ENCODE results near the gene GUCY1A2. TPM values are rescaled to one million over a fixed set of nuclear protein-coding genes. Genes with fewer than 3 reads are reported as not detected.
"Not testable (repeated sequence)": the region's sequence is repeated elsewhere in the genome, so short reads cannot be mapped to it uniquely, and the experiment has no call there.

The GUCY1A2 gene
- total RNA-seq, 1 donor from 2014 or later = 1.3 TPM

DNA sequence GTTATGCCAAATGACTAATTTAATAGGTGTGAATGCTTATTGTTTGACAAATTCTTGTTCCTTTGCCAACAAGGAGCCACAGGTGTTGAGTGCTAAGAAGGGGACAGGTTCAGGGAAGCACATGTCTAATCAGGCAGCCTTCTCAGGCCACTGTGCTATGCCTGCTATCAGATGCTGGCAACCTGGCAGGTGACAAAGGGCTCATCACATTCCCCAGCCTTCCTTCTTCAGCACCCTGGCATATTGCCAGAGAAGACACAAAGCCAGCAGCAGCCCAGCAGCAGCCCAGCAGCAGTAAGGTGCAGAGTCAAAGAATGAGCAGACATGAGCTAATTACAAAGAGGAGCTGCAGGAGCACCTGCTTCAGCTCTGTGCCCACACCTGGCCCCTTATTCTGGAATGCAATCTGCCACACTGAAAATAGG is 68.2 kb downstream of the GUCY1A2 start:
- no peak for ATAC-seq
- no peak for DNase-seq (ENCODE audit: low spot score)

GRCh38 chr11:106943089-106943488 is 75.2 kb downstream of the GUCY1A2 start:
- ATAC-seq = no peak

DNA sequence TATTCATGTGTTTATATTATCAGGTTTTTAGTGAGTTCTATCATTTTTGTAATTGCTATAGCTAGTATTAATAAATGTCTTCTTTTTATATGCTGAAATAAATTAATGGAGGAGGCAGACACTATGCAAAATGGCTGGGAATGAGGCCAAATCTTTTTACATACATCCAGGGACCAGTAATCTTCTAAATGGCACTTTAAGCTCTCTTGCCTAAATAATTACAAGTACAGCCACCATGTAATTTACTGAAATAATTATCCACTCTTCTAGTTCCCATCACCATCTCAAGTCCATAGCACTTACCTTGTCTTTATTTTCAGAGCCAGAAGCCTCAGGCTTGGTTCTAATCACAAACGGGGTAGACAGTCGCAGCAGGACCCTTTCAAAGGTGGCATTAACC is 79.1 kb downstream of the GUCY1A2 start:
- DNase-seq (ENCODE audit: low spot score) (no peak), ATAC-seq (no peak)

More at GRCh38 chr11:106943089-106943488, 75.2 kb downstream of the GUCY1A2 start:
- DNase-seq (ENCODE audit: low spot score) = no peak

GRCh38 chr11:106937111-106937510 is 81.2 kb downstream of the GUCY1A2 start:
- no peak for ATAC-seq
- DNase-seq (ENCODE audit: low spot score) = no peak

DNA sequence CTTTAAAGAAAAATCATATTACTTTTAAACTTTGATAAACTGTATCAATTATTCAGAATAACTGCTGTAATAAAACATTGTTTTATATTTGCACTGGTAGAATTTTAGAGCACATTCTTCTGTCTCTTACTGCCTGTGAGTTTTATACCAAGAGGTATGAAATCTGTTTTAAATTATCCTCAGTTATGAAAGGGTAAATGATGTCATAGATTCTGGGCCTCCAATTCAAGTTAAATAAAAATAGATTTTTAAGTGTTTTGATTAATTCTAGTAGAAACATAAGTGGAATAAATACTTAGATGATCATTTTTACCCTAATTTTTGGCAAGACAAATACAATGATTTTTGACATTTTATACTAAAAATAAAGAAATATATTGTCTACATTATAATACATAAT is 93.0 kb downstream of the GUCY1A2 start:
- no peak for DNase-seq (ENCODE audit: low spot score)
- ATAC-seq = no peak

DNA sequence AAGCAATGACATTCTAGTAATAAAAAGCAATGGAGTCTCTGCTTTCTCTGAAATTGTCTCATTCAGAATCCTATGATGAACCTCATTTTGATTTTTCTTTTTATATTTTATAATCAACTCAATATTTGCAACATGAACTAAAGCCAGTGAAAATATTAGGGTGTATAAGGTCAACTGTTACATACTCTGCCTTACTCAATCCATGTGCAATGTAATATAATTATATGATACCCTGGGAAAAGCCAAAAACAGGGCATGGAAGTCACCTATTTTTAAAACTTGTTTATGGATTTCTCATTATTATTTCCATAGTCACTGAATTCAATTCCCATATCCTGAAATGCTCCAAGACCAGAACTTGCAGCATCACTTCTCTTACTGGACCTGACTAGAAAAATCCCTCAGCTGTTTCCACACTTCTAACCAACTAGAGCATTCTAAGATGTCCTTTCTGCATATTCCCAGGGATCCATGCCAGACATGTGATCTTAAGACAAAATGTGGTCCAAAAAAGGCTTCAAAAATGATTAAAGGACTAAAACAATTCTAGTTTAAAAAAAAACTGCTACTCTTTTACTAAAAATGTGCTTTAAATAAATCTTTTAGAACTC is 97.3 kb downstream of the GUCY1A2 start:
- DNase-seq (ENCODE audit: low spot score) = no peak
- no peak for ATAC-seq

- no peak for DNase-seq (ENCODE audit: low spot score)
- no peak for ATAC-seq
Observed at GRCh38 chr11:106917973-106918372, 100.3 kb downstream of the GUCY1A2 start.

DNA sequence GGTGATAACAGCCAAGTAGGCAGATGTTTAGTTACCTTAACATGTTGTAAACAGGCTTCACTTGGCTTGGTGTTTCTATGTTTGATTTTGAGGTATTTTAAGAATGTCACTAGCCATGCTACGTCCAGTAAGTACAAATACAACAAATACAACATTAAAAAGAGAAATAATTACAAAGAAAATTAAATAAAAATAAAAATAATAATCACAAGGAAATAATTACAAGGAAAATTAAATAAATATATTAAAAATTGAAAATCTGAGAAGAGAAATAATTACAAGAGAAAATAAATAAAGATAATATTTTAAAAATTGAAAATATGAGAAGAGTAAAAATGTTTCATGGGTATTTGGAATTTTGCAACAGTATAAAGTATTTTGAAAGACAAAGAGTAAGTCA is 103.9 kb downstream of the GUCY1A2 start:
- no peak for ATAC-seq
- DNase-seq (ENCODE audit: low spot score) = no peak

DNA sequence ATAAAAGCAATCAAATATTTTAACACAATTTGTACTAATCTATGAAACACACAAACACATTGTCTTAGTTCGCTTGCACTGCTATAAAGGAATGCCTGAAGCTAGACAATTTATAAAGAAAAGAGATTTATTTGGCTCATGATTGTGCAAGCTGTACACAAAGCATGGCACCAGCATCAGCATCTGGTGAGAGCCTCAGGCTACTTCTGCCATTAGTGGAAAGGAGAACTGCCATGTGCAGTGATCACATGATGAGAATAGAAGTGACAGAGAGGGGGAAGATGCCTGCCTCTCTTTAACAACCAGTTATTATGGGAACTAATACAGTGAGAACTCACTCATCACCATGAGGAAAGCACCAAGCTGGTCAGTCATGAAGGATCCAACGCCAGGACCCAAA is 105.1 kb downstream of the GUCY1A2 start:
- no peak for ATAC-seq

GRCh38 chr11:106904826-106905225 is 113.5 kb downstream of the GUCY1A2 start:
- ATAC-seq (no peak), DNase-seq (ENCODE audit: low spot score) (no peak)

More for the DNA sequence above, 105.1 kb downstream of the GUCY1A2 start:
- DNase-seq (ENCODE audit: low spot score) = no peak

GRCh38 chr11:106889718-106890117 is 128.6 kb downstream of the GUCY1A2 start:
- no peak for ATAC-seq
- no peak for DNase-seq (ENCODE audit: low spot score)

DNA sequence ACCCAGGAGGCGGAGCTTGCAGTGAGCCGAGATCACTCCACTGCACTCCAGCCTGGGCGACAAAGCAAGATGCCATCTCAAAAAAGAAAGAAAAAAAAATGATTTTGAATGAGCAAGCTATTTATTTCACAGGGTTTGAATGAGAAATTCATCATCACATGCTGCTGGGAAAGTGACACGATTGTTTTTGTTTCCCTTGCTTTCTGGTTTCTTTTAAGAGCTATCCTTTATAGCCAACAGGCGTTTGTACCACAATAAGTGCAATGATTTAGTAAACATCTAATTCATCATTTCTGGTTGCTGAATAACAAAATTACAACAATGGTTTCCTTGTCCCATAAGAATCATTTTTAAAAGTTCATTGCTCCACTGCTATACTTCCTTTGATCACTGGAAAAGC is 129.9 kb downstream of the GUCY1A2 start:
- no peak for DNase-seq (ENCODE audit: low spot score)

GRCh38 chr11:106883693-106884092 is 134.6 kb downstream of the GUCY1A2 start:
- not testable (repeated sequence) for DNase-seq (ENCODE audit: low spot score); ATAC-seq

More for the DNA sequence above, 129.9 kb downstream of the GUCY1A2 start:
- no peak for ATAC-seq

GRCh38 chr11:106879832-106880546 is 138.3 kb downstream of the GUCY1A2 start:
- DNase-seq (ENCODE audit: low spot score) (no peak), ATAC-seq (no peak)

GRCh38 chr11:106879029-106879428 is 139.2 kb downstream of the GUCY1A2 start:
- ATAC-seq (no peak), DNase-seq (ENCODE audit: low spot score) (no peak)

- ATAC-seq (no peak), DNase-seq (ENCODE audit: low spot score) (no peak)
Observed at GRCh38 chr11:106875013-106875412, 143.3 kb downstream of the GUCY1A2 start.

DNA sequence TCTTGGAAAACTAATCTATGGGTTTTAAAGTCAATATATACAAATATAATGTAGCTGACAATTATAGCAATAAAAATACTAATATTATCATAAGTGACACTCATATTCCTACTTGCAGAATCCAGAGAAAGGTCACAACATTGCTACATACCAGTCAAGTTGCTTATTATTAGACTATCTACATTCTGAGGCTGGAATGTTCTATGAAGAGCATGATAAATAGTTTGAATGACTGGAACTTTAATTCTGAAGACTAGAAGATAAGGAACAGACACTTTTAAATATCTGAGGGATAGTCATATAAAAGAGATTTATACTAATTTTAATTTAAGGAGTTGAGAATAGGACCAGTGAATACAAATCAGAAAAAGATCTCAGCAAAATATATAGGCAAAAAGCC is 146.0 kb downstream of the GUCY1A2 start:
- no peak for ATAC-seq
- DNase-seq (ENCODE audit: low spot score) = no peak

DNA sequence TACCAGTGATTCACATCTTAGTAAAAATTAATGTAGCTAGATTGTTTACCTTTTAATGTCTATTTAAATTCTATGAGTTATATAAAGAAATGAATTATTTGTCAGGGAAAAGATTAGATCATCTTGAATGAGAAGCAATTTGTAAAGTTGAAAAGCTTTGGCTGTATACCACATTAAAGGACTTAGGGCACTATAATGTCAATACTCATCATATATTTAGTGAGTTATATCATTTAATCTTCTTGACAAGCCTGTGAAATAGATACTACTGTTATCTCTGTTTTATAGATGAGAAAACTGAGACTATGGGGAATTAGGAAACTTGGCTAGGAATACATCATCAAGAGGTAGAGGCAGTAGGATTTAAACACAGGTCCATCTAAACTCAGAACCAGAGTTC is 160.1 kb downstream of the GUCY1A2 start:
- DNase-seq (ENCODE audit: low spot score) (no peak), ATAC-seq (no peak)

GRCh38 chr11:106856566-106856965 is 161.7 kb downstream of the GUCY1A2 start:
- no peak for ATAC-seq
- no peak for DNase-seq (ENCODE audit: low spot score)

DNA sequence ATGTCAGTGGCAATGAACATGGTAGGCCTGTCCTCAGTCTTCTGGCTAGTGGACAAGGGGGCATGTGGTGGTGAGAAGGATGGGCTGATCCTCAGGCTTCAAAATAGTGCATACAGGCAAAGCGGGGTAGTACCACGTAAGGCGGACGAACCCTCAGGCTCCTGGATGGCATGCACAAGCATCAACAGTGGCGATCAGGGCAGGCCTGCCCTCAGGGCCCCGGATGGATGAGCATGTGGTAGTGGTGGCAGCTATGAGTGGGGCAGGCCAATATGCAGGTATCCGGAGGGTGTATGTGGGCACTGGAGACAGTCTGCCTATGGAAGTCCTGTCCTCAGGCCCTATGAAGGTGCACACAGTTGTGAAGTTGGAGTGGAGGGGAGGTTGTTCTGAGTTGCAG is 163.8 kb downstream of the GUCY1A2 start:
- DNase-seq (ENCODE audit: low spot score) (no peak), ATAC-seq (no peak)

DNA sequence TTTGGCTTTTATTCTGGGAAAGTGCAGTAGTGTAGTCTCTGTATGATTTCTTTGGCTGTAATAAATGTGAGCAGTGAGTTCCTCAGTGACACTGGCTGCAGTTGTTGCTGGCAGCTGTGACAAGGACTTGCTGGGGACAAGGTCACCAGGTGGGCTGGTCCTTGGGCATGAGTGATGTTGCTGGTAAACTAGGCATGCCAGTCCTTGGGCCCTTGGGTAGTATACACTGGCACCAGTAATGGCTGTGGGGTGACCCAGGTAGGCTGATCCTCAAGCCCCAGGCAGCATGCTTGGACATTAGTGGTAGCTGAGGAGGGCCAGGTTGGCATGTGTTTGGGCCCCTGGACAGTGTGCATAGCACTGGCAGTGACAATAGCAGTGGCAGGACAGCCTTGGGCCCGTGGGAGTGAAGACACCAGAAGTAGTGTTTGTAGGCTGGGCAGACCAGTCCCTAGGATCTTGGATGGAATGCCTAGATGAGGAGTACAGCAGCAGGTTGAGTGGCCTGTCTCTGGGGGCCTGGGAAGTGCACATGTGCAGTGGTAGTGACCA is 164.3 kb downstream of the GUCY1A2 start:
- ATAC-seq (no peak), DNase-seq (ENCODE audit: low spot score) (no peak)

GRCh38 chr11:106852779-106853178 is 165.5 kb downstream of the GUCY1A2 start:
- ATAC-seq (no peak), DNase-seq (ENCODE audit: low spot score) (no peak)

All from left lobe of liver (tissue), 2 donors.